Measurements from ENCODE around the gene TRAF3IP1. TPM values are rescaled to one million over a fixed set of nuclear protein-coding genes. Genes with fewer than 3 reads are reported as not detected.
"Not testable (repeated sequence)": the region's sequence is repeated elsewhere in the genome, so short reads cannot be mapped to it uniquely, and the experiment has no call there.

Gene TRAF3IP1
- total RNA-seq, 2 donors from 2014 or later: 5.4 to 10.9 TPM

GRCh38 chr2:238404406-238405216 lies 84.3 kb downstream of the TRAF3IP1 start:
- TF ChIP-seq POLR2A (IDR thresholded peaks at IDR 0.05) (no peak), CTCF (IDR thresholded peaks at IDR 0.05) (no peak)
- DNase-seq (no peak), ATAC-seq (no peak)
- Histone ChIP-seq H3K4me3 (no peak overlapping the region), H3K36me3 (replicated peaks in 1 of 2; ENCODE audit: insufficient read depth in 1 of 2, low read depth in 2 of 2) (no peaks in the 10 kb centered on the region), H3K4me1 (no peaks in the 10 kb centered on the region), H3K9me3 (no peaks in the 10 kb centered on the region), H3K27ac (no peak overlapping the region), H3K27me3 (no peaks in the 10 kb centered on the region)
- WGBS, 2 donors: 93% methylated on average over 19 of the region's 19 CpGs
- intact Hi-C loops (cut with DNase I): no loop called here

DNA sequence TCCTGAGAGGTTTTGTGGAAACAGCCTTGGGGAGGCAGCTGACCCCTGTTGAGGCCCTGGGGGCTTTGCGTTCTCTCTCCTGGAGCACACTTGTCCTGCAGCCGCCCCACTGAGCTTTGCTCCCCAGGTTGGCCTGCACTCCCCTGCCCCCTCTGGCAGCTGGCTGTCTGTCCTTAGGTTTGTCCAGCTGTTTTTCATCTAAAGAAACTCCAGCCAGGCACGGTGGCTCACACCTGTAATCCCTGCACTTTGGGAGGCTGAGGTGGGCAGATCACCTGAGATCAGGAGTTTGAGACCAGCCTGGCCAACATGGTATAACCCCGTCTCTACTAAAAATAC lies 84.9 kb downstream of the TRAF3IP1 start:
- ATAC-seq; H3K4me3 ChIP-seq; H3K4me1 ChIP-seq; intact Hi-C loops (cut with DNase I); H3K27me3 ChIP-seq; DNase-seq; H3K36me3 ChIP-seq (replicated peaks in 1 of 2; ENCODE audit: insufficient read depth in 1 of 2, low read depth in 2 of 2); H3K9me3 ChIP-seq; H3K27ac ChIP-seq: not testable (repeated sequence)
- WGBS, 2 donors: 96 to 100% methylated on average over 3 to 4 of the region's 4 CpGs

DNA sequence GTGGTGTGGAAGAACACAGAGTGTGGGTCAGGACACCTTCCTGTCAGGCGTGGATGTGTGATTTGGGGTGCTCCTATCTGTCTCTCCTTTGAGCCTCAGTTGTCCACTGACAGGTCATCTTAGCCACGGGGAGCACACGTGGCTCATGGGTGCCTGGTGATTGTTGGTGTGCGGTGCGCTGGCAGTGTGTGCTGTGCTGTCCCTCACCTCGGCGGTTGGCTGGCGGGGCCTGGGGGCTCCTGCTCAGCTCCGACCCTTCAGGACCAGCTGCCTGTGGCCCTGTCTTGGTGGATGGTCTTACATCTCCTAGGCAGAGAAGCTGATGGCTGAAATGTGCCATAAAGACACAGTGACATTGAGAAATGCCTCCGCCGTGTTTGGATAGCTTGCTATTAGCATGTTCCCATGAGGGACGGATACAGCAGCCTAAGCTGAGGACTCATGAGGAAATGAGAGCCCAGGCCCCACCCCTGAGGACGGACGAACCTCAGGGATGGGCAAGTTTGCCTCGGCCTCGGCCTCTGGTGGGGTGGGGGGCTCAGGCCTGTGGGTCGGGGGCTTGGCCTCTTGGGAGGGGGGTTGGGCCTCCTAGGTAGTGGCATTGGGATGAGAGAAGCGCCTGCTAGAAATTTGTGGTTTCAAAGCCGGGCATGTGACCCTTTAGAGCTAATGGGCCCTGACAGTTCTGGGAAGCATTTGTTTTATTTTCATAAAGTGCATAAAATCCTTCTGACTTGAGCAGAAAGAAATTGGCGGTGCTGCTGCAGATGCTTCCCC lies 86.1 kb downstream of the TRAF3IP1 start:
- ATAC-seq (no peak), DNase-seq (no peak)
- Histone ChIP-seq H3K27ac (no peak overlapping the region), H3K4me1 (no peaks in the 10 kb centered on the region), H3K4me3 (no peak overlapping the region), H3K9me3 (no peaks in the 10 kb centered on the region), H3K27me3 (no peaks in the 10 kb centered on the region), H3K36me3 (replicated peaks in 1 of 2; ENCODE audit: insufficient read depth in 1 of 2, low read depth in 2 of 2) (no peaks in the 10 kb centered on the region)
- intact Hi-C loops (cut with DNase I): no loop called here
- TF ChIP-seq POLR2A (IDR thresholded peaks at IDR 0.05): no peak
- no peak for TF ChIP-seq CTCF (IDR thresholded peaks at IDR 0.05)
- 84 to 100% methylated on average over 5 to 20 of the region's 20 CpGs for WGBS, 2 donors

DNA sequence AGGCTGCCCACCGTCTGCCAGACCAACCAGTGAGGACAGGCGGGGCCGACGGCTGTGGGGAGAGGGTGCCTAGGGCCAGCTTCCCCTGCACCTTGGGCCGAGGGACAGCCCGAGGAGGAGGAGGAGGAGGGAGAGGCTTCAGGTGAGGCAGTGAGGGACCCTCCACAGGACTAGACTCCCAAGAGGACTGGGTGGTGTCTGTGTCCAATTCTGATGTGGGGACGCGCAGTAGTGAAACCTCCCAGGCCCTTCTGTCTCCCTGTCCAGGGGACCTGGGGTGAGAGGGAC lies 86.6 kb downstream of the TRAF3IP1 start:
- intact Hi-C loops (cut with DNase I): no loop called here
- WGBS, 2 donors: 79 to 85% methylated on average over 7 to 8 of the region's 8 CpGs
- H3K27ac ChIP-seq: no peak overlapping the region
- no peak for ATAC-seq
- no peaks in the 10 kb centered on the region for H3K36me3 ChIP-seq (replicated peaks in 1 of 2; ENCODE audit: insufficient read depth in 1 of 2, low read depth in 2 of 2)
- no peak overlapping the region for H3K4me3 ChIP-seq
- H3K4me1 ChIP-seq: no peaks in the 10 kb centered on the region
- no peak for DNase-seq
- TF ChIP-seq CTCF (IDR thresholded peaks at IDR 0.05) (no peak), POLR2A (IDR thresholded peaks at IDR 0.05) (no peak)
- no peaks in the 10 kb centered on the region for H3K27me3 ChIP-seq
- H3K9me3 ChIP-seq: no peaks in the 10 kb centered on the region

DNA sequence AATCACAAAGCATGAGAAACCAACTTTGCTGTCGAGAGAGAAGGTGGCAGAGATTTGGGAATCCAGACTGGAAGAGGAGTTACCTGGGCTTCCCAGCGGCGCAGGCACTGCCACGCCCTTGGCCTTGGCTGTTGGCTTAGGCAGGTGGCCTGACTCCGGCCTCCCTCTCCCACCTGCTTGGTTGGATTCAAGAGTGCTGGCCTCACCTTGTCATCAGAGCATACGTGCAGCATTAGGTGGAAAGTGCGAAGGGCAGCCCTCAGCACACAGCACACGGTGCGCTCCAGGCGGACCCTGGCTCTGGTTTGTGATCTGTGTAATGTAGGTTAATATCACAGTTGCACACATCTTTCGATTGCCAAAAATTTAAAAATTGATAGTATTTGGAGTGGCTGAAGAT lies 87.2 kb downstream of the TRAF3IP1 start:
- no peak for ATAC-seq
- WGBS, 2 donors: 90 to 93% methylated on average over 9 to 11 of the region's 11 CpGs
- no peaks in the 10 kb centered on the region for H3K4me1 ChIP-seq
- DNase-seq: no peak
- no peaks in the 10 kb centered on the region for H3K27me3 ChIP-seq
- no peaks in the 10 kb centered on the region for H3K9me3 ChIP-seq
- no peak overlapping the region for H3K27ac ChIP-seq
- H3K4me3 ChIP-seq: no peak overlapping the region
- intact Hi-C loops (cut with DNase I): no loop called here
- TF ChIP-seq CTCF (IDR thresholded peaks at IDR 0.05): no peak
- TF ChIP-seq POLR2A (IDR thresholded peaks at IDR 0.05): no peak
- no peaks in the 10 kb centered on the region for H3K36me3 ChIP-seq (replicated peaks in 1 of 2; ENCODE audit: insufficient read depth in 1 of 2, low read depth in 2 of 2)

All from body of pancreas (tissue), 4 donors.